Epidermal melanocyte (primary cell): ENCODE data around the gene AIP.
"Not testable (repeated sequence)": the region's sequence is repeated elsewhere in the genome, so short reads cannot be mapped to it uniquely, and the experiment has no call there.

Source experiments
- DNase-seq: peaks from one replicate; pipeline ENCODE4 v3.0.0; 2011; ENCODE audit warnings: low spot score; ENCODE audit not compliant: insufficient read length

AIP gene

DNA sequence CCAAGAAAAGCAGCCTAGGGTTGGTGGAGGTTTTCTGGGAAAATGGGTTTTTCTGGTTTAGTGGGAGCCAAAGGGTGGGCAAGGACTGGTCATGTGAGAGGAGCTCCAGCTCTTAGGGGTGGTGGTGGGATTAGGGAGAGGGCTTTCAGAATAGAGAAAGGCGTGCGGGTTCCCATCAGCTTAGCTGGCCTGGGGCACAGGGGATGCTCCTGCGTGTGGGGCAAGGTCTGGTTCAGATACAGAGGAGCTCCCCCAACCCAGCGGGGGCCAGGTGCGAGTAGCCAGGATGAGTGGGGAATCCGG lies 14.4 kb upstream of the AIP start:
- no peak for DNase-seq

DNA sequence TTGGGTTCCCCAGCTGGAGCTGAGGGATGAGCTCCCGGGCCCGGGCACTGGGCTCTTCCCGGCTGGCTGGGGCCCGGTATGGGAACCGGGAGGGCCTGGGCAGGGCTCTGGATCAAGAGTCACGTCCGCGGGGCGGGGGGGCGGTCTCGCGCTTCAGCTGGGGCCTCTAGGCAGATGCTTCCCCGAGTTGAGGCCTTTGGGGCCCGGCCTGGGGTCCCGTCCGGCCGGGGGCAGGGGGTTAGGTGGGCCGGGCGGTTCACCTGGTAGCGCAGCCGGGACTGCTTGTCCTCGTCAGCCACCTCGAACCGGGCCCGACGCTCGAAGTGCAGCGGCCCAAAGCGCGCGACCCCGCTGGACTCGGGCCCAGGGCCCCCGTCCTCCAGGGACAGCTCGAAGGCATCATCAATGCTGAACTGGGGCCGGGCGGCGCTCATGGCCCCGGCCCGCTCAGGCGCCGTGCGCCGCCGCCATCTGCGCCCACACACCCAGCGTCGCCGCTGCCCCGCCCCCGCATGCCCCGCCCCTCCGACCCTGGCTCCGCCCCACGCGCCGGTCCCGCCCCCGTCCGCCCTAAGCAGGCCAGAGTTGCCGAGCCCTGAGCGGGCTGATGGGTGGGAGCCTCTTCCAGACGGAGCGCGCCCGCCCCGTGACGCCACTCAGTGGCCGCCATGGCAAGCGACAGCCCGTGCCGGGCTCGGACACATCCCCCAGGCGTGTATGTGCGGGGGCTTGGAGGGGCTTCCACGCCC lies 13.9 kb upstream of the AIP start, which contains the start of gene TMEM134:
TMEM134 (minus strand) TSS at position 493 of the 749 bp plus-strand sequence; CDS start at position 434, 59 bp downstream.
- peak; percentile 94 for DNase-seq

- no peak for DNase-seq
These were observed 13.4 kb upstream of the AIP start for GRCh38 chr11:67469508-67469811.

DNA sequence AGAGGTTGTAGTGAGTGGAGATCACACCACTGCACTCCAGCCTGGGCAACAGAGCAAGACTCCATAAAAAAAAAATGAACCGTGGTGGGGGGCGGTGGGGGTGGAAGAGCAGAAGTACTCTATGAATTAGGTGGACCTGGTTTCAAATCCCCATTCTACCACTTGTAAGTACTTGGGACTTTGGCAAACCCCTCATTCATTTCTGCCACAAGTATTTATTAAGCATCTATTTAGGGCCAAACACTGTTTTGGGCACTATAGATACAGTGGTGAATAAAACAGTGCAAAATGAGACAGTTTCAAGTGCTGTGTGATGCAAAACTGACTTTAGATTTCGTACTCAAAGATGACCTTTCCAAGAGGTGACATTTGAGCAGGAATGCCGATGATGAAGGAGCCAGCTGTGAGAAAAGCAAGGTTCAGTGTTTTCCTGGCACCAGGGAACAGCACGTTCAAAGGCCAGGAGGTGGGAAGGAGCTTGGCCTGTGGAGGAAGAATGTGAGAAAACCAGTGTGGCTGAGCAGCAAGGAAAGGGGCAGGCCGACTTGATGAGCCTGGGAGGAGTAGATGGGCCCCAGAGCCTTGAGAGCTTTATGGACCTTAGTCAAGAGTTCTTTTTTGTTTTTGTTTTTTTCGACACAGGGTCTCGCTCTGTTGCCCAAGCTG lies 12.4 kb upstream of the AIP start:
- no peak for DNase-seq

DNA sequence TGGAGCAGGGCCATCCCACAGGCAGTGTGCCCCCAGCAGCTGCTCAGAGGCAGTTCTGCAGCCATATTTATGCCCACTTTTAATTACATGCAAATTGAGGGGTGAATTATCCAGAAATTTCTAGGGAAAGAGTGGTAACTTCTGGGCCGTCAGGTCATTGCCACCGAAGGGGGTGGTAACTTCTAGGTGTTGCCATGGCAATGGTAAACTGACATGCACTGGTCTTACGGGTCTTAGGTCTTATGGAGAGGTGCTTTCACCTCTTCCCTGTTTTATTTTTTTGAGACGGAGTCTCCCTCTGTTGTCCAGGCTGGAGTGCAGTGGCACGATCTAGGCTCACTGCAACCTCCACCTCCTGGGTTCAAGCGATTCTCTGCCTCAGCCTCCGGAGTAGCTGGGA lies 9.9 kb upstream of the AIP start:
- no peak for DNase-seq

GRCh38 chr11:67476692-67477091 lies 6.1 kb upstream of the AIP start:
- not testable (repeated sequence) for DNase-seq

GRCh38 chr11:67477344-67478050 lies 5.3 kb upstream of the AIP start:
- not testable (repeated sequence) for DNase-seq

GRCh38 chr11:67482275-67482826 lies 475 bp upstream of the AIP start:
- no peak for DNase-seq

- no peak for DNase-seq
These were observed 1.2 kb downstream of the AIP start for GRCh38 chr11:67483831-67484665.

DNA sequence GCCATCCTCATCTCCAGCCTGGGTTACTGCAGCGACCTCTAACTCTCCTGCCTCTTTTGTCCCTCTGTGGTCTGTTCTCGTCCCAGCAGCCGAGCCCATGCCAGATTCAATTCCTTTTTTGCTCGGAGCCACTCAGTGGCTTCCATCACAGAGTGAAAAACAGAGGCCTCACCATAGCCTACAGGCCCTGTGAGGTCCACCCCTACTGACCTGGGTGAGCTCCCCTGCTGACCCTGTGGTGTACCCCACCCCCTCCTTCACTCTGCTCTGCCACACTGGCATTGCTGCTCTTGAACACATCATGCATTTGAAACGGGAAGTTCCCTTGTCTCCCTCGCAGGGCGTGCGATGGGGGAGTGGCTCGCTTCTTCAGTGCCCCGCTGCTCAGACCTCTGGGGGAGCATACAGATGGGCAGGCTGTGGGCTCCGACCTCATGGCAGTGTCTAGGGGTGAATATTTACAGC lies 2.1 kb downstream of the AIP start:
- no peak for DNase-seq

DNA sequence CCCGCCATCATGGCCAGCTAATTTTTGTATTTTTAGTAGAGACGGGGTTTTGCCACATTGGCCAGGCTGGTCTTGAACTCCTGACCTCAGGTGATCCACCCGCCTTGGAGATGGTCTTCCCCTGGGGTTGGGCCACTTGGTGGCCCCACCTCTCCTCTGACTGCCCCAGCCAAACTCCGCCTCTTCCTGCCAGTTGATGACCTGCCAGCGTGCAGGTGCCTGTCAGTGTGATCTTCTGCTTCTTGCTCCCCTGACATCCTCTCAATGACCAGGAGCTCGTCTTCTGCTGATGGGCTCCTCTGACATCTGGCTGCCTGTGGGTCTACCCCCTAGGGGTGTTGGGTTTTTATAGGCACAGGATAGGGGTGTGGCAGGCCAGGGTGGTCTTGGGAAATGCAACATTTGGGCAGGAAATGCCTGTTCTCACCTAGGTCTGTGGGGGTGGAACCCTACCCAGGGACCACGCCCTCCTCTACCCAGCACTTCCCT lies 3.1 kb downstream of the AIP start:
- not testable (repeated sequence) for DNase-seq

DNA sequence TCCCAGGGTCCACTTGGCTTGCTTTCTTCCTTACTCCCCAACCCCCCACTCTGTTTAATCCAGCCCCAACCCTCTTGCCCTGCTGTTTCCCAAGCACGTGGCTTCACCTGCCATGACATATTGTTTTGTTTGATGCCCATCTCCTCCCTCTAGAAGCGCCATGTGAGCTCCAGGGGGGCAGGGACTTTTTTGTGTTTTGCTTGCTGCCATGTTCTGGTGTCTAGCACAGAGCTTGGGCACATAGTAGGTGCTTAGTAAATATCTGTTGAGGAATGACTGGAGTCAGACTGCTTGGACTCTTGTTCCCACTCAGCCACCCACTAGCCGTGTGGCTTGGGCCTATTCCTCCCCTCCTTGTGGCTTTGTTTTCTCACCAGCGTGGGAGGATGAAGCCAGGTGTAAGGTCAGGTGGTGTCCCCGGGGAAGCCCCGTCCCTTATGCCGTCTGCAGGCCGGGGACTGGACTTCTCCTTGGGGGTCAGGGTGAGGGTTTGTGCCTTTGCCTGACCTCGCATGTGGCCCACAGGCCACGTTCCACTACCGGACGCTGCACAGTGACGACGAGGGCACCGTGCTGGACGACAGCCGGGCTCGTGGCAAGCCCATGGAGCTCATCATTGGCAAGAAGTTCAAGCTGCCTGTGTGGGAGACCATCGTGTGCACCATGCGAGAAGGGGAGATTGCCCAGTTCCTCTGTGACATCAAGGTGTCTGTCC lies 3.8 kb downstream of the AIP start:
- DNase-seq = peak; percentile 7

DNA sequence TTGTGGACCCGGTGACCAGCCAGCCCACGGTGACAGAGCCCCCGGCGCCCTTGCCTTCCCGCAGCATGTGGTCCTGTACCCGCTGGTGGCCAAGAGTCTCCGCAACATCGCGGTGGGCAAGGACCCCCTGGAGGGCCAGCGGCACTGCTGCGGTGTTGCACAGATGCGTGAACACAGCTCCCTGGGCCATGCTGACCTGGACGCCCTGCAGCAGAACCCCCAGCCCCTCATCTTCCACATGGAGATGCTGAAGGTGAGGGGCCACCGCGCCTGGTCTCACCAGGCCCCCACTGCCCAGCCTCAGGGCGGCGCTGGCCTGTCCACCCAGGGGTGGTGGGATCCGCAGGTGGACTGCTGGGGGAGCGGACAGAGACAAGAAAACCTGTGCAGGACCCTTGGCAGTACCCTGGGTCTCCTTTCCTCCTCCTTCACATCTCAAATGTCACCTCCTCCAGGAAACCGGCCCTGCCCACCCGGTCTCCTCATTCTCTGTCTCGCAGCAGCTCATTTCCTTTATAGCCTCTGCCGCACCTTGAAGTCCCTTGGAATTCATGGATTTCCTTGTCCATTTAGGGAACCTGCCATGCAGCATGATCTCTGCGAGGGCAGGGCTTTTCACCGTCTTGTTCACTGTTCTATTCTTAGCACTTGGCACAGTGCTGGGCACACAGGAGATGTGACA lies 6.5 kb downstream of the AIP start:
- DNase-seq = no peak

DNA sequence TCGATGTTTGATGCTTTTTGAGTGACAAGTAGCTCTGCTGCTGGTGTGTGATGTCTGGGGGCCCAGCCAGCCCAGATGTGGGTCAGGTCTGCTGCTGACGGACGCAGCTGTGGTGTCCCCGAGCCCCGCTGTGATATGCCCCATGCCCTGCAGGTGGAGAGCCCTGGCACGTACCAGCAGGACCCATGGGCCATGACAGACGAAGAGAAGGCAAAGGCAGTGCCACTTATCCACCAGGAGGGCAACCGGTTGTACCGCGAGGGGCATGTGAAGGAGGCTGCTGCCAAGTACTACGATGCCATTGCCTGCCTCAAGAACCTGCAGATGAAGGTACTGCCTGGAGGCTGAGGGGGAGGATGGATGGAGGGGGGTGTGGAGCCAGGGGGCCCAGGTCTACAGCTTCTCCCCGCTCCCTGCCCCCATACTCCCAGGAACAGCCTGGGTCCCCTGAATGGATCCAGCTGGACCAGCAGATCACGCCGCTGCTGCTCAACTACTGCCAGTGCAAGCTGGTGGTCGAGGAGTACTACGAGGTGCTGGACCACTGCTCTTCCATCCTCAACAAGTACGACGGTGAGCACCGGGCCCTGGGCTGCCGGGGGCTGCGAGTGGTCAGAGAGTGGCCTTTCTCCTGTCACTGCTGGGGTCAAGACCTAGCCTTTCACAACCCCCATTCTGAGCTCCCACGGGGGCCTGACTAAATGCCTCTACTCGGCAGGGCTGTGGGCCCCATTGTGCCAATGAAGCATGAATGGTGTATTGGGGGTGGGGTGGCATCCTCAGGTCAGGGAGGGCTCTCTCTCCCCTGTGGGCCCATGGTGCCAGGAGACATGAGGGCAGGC lies 7.3 kb downstream of the AIP start:
- DNase-seq = no peak

- no peak for DNase-seq
These were observed 7.9 kb downstream of the AIP start for GRCh38 chr11:67490727-67491065.

DNA sequence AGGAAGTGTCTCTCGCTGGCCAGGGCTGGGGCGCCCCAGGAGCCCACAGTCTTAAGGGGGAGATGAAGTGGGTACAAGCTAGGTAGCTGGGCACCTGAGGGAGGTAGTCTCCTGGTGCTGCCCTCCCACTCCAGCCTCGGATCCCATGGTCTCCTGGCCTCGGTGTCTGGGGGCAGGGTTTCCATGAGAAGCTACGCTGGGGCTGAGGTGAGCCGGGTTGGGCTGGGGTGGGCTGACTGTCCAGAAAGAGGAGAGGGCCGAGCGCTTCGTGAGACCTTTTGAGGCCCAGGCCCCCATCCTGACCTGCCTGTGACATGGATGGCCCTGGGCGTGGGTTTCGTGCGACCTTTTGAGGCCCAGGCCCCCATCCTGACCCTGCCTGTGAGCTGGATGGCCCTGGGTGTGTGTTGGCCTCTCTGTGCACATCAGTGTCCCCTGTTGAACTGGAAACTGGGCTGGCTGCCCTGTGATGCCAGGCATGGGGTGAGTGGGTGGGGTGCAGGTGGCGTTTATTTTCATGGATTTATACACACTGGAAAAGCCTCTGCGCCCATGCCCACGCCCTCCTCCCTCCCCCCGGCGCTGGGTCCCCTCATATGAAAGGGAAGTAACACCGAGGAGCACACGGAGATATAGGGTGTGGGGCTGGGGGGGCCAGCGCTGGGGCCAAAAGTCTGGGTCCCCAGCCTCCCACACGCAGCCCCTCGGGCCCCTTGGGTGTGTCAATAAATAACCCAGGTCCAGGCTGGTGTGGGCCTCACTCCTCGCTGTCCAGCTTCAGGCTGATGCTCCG lies 8.6 kb downstream of the AIP start:
- no peak for DNase-seq

- DNase-seq = no peak
These were observed 9.4 kb downstream of the AIP start for GRCh38 chr11:67492069-67492727.
